GM18502 (cell line): ENCODE measurements around the gene KPNA6.
"Not testable (repeated sequence)": the region's sequence is repeated elsewhere in the genome, so short reads cannot be mapped to it uniquely, and the experiment has no call there.

Experiments
- ATAC-seq: cut with Tn5 transposase; IDR thresholded peaks from one replicate; pipeline ENCODE4 v1.9.1; 2021; ENCODE audit warnings: mild to moderate bottlenecking; ENCODE audit not compliant: unreplicated experiment, poor library complexity

KPNA6 gene

GRCh38 chr1:32107742-32108661, at the start of gene KPNA6:
Gene KPNA6 (plus strand): TSS chr1:32108056. CDS start chr1:32108131, 75 bp downstream.
- ATAC-seq, result peak; percentile 60

GRCh38 chr1:32060914-32061313, 46.9 kb upstream of the KPNA6 start:
- no peak for ATAC-seq

- ATAC-seq, result no peak
Observed at GRCh38 chr1:32062867-32063230, 45.0 kb upstream of the KPNA6 start.

- ATAC-seq, result no peak
Observed at GRCh38 chr1:32063261-32063681, 44.6 kb upstream of the KPNA6 start.

GRCh38 chr1:32065613-32066488, 42.0 kb upstream of the KPNA6 start:
- not testable (repeated sequence) for ATAC-seq

GRCh38 chr1:32066489-32066873, 41.4 kb upstream of the KPNA6 start:
- no peak for ATAC-seq

GRCh38 chr1:32068957-32069588, 38.8 kb upstream of the KPNA6 start:
- ATAC-seq, result no peak

- no peak for ATAC-seq
Observed at GRCh38 chr1:32071758-32072621, 35.9 kb upstream of the KPNA6 start.

- peak; percentile 86 for ATAC-seq
Observed at GRCh38 chr1:32072622-32073298, 35.1 kb upstream of the KPNA6 start, which contains the start of gene TMEM39B. Gene TMEM39B (plus strand): TSS chr1:32072939. CDS start chr1:32073048, 109 bp downstream.

GRCh38 chr1:32073299-32074229, 34.3 kb upstream of the KPNA6 start:
- no peak for ATAC-seq

- no peak for ATAC-seq
Observed at GRCh38 chr1:32074841-32075240, 33.0 kb upstream of the KPNA6 start.

GRCh38 chr1:32077451-32077850, 30.4 kb upstream of the KPNA6 start:
- ATAC-seq, result no peak

GRCh38 chr1:32082022-32082421, 25.8 kb upstream of the KPNA6 start:
- no peak for ATAC-seq

- ATAC-seq, result not testable (repeated sequence)
Observed at GRCh38 chr1:32086381-32086780, 21.5 kb upstream of the KPNA6 start.

- no peak for ATAC-seq
Observed at GRCh38 chr1:32091176-32091575, 16.7 kb upstream of the KPNA6 start.

- ATAC-seq, result no peak
Observed at GRCh38 chr1:32091591-32091990, 16.3 kb upstream of the KPNA6 start.

GRCh38 chr1:32094746-32095521, 12.9 kb upstream of the KPNA6 start:
- ATAC-seq, result no peak
